Effector memory CD4-positive, alpha-beta T cell (primary cell): ENCODE data around the gene CADM1.

ENCODE experiments used
- DNase-seq, 3 donors: peaks; one replicate each; pipeline ENCODE4 v3.0.0-alpha.2; 2020
- H3K27ac ChIP-seq: 2 replicates; pipeline ENCODE4 v1.7.0; 2013; ENCODE audit warnings: mild to moderate bottlenecking, low read length, moderate library complexity; ENCODE audit not compliant: insufficient read depth, poor library complexity, severe bottlenecking
- H3K27me3 ChIP-seq: replicated peaks from 2 replicates; pipeline ENCODE4 v1.7.0; 2013; ENCODE audit warnings: mild to moderate bottlenecking, low read length; ENCODE audit not compliant: insufficient read depth, control insufficient read depth, poor library complexity, severe bottlenecking
- H3K36me3 ChIP-seq: 2 replicates; pipeline ENCODE4 v1.7.0; 2013; ENCODE audit warnings: mild to moderate bottlenecking, low read length, moderate library complexity; ENCODE audit not compliant: control insufficient read depth, insufficient read depth
- H3K4me1 ChIP-seq: 2 replicates; pipeline ENCODE4 v1.7.0; 2013; ENCODE audit warnings: low read length, mild to moderate bottlenecking; ENCODE audit not compliant: control insufficient read depth, insufficient read depth, poor library complexity, severe bottlenecking
- H3K4me3 ChIP-seq: 2 replicates; pipeline ENCODE4 v1.7.0; 2013; ENCODE audit warnings: low read length, low read depth, mild to moderate bottlenecking; ENCODE audit not compliant: insufficient read depth, poor library complexity, severe bottlenecking
- H3K9me3 ChIP-seq: 2 replicates; pipeline ENCODE4 v1.7.0; 2013; ENCODE audit warnings: mild to moderate bottlenecking, low read length, moderate library complexity; ENCODE audit not compliant: control insufficient read depth

The CADM1 gene

GRCh38 chr11:115390441-115390840 is 113.8 kb downstream of the CADM1 start:
- no peak overlapping the region for H3K4me3 ChIP-seq
- no peaks in the 10 kb centered on the region for H3K4me1 ChIP-seq
- no peak for DNase-seq
- no peaks in the 10 kb centered on the region for H3K9me3 ChIP-seq
- H3K36me3 ChIP-seq = no peaks in the 10 kb centered on the region
- no peaks in the 10 kb centered on the region for H3K27me3 ChIP-seq
- H3K27ac ChIP-seq = no peak overlapping the region

- Histone ChIP-seq H3K4me1 (no peaks in the 10 kb centered on the region), H3K4me3 (no peak overlapping the region), H3K27ac (no peak overlapping the region), H3K27me3 (no peaks in the 10 kb centered on the region), H3K36me3 (no peaks in the 10 kb centered on the region), H3K9me3 (no peaks in the 10 kb centered on the region)
- DNase-seq = no peak
Measured at GRCh38 chr11:115389790-115390189, 114.4 kb downstream of the CADM1 start.

GRCh38 chr11:115385226-115385625 is 119.0 kb downstream of the CADM1 start:
- no peak for DNase-seq

GRCh38 chr11:115384236-115384635 is 120.0 kb downstream of the CADM1 start:
- Histone ChIP-seq H3K4me1 (no peaks in the 10 kb centered on the region), H3K27me3 (no peaks in the 10 kb centered on the region), H3K4me3 (no peak overlapping the region), H3K9me3 (no peaks in the 10 kb centered on the region), H3K36me3 (no peaks in the 10 kb centered on the region), H3K27ac (no peak overlapping the region)
- no peak for DNase-seq

More at GRCh38 chr11:115385226-115385625, 119.0 kb downstream of the CADM1 start:
- Histone ChIP-seq H3K4me3 (no peak overlapping the region), H3K9me3 (no peaks in the 10 kb centered on the region), H3K27ac (no peak overlapping the region), H3K36me3 (no peaks in the 10 kb centered on the region), H3K4me1 (no peaks in the 10 kb centered on the region), H3K27me3 (no peaks in the 10 kb centered on the region)

- H3K4me3 ChIP-seq = no peak overlapping the region
- H3K36me3 ChIP-seq = no peaks in the 10 kb centered on the region
- no peak overlapping the region for H3K27ac ChIP-seq
- no peaks in the 10 kb centered on the region for H3K27me3 ChIP-seq
- no peaks in the 10 kb centered on the region for H3K4me1 ChIP-seq
- no peaks in the 10 kb centered on the region for H3K9me3 ChIP-seq
- DNase-seq = no peak
Measured at GRCh38 chr11:115383431-115383830, 120.8 kb downstream of the CADM1 start.

GRCh38 chr11:115379528-115379927 is 124.7 kb downstream of the CADM1 start:
- H3K36me3 ChIP-seq = no peaks in the 10 kb centered on the region
- H3K27me3 ChIP-seq = no peaks in the 10 kb centered on the region
- no peak overlapping the region for H3K27ac ChIP-seq
- no peaks in the 10 kb centered on the region for H3K9me3 ChIP-seq
- no peak overlapping the region for H3K4me3 ChIP-seq
- no peaks in the 10 kb centered on the region for H3K4me1 ChIP-seq
- DNase-seq = no peak

GRCh38 chr11:115378557-115378956 is 125.7 kb downstream of the CADM1 start:
- Histone ChIP-seq H3K27ac (no peak overlapping the region), H3K36me3 (no peaks in the 10 kb centered on the region), H3K4me3 (no peak overlapping the region), H3K4me1 (no peaks in the 10 kb centered on the region), H3K9me3 (no peaks in the 10 kb centered on the region), H3K27me3 (no peaks in the 10 kb centered on the region)
- no peak for DNase-seq

GRCh38 chr11:115377882-115378296 is 126.3 kb downstream of the CADM1 start:
- Histone ChIP-seq H3K27ac (no peak overlapping the region), H3K4me3 (no peak overlapping the region)
- no peak for DNase-seq

GRCh38 chr11:115368616-115369015 is 135.6 kb downstream of the CADM1 start:
- Histone ChIP-seq H3K27ac (no peak overlapping the region), H3K9me3 (no peaks in the 10 kb centered on the region), H3K27me3 (no peaks in the 10 kb centered on the region), H3K36me3 (no peaks in the 10 kb centered on the region), H3K4me3 (no peak overlapping the region), H3K4me1 (no peaks in the 10 kb centered on the region)
- no peak for DNase-seq

More at GRCh38 chr11:115377882-115378296, 126.3 kb downstream of the CADM1 start:
- H3K36me3 ChIP-seq = no peaks in the 10 kb centered on the region
- H3K9me3 ChIP-seq = no peaks in the 10 kb centered on the region
- no peaks in the 10 kb centered on the region for H3K4me1 ChIP-seq
- no peaks in the 10 kb centered on the region for H3K27me3 ChIP-seq

- Histone ChIP-seq H3K27ac (no peak overlapping the region), H3K4me1 (no peaks in the 10 kb centered on the region), H3K9me3 (no peaks in the 10 kb centered on the region), H3K27me3 (no peaks in the 10 kb centered on the region), H3K36me3 (no peaks in the 10 kb centered on the region), H3K4me3 (no peak overlapping the region)
- DNase-seq = no peak
Measured at GRCh38 chr11:115366826-115367225, 137.4 kb downstream of the CADM1 start.

- H3K27ac ChIP-seq = no peak overlapping the region
- DNase-seq = no peak
- H3K9me3 ChIP-seq = no peaks in the 10 kb centered on the region
- no peaks in the 10 kb centered on the region for H3K27me3 ChIP-seq
- H3K4me3 ChIP-seq = no peak overlapping the region
- H3K4me1 ChIP-seq = no peaks in the 10 kb centered on the region
- H3K36me3 ChIP-seq = no peaks in the 10 kb centered on the region
Measured at GRCh38 chr11:115365907-115366306, 138.3 kb downstream of the CADM1 start.
